Amniotic stem cell (primary cell): ENCODE results near the gene CD276.
"Not testable (repeated sequence)": the region's sequence is repeated elsewhere in the genome, so short reads cannot be mapped to it uniquely, and the experiment has no call there.

Source experiments
- DNase-seq: peaks from one replicate; lab custom pipeline; 2025; lab: John Stamatoyannopoulos, UW

Gene CD276

GRCh38 chr15:73683777-73684580, at the start of gene CD276:
CD276 (plus strand) TSS chr15:73684383; CDS start chr15:73699640, 15,257 bp downstream.
- peak; percentile 20 for DNase-seq

GRCh38 chr15:73637527-73637926, 46.7 kb upstream of the CD276 start:
- DNase-seq = no peak

GRCh38 chr15:73639464-73639863, 44.7 kb upstream of the CD276 start:
- DNase-seq = not testable (repeated sequence)

GRCh38 chr15:73647259-73648013, 36.7 kb upstream of the CD276 start:
- DNase-seq = no peak

- DNase-seq = no peak
Measured at GRCh38 chr15:73648014-73648295, 36.2 kb upstream of the CD276 start.

- peak; percentile 45 for DNase-seq
Measured at GRCh38 chr15:73650416-73651126, 33.6 kb upstream of the CD276 start.

GRCh38 chr15:73654659-73655058, 29.5 kb upstream of the CD276 start:
- DNase-seq = no peak

- DNase-seq = no peak
Measured at GRCh38 chr15:73655724-73656123, 28.5 kb upstream of the CD276 start.

GRCh38 chr15:73658645-73659044, 25.5 kb upstream of the CD276 start:
- no peak for DNase-seq

GRCh38 chr15:73660455-73660854, 23.7 kb upstream of the CD276 start:
- DNase-seq = no peak

- no peak for DNase-seq
Measured at GRCh38 chr15:73674587-73674986, 9.6 kb upstream of the CD276 start.

- DNase-seq = peak; percentile 15
Measured at GRCh38 chr15:73677146-73677607, 7.0 kb upstream of the CD276 start.

- DNase-seq = no peak
Measured at GRCh38 chr15:73677733-73678132, 6.5 kb upstream of the CD276 start.

GRCh38 chr15:73678498-73678897, 5.7 kb upstream of the CD276 start:
- no peak for DNase-seq

GRCh38 chr15:73679180-73679579, 5.0 kb upstream of the CD276 start:
- DNase-seq = no peak

- DNase-seq = no peak
Measured at GRCh38 chr15:73679964-73680363, 4.2 kb upstream of the CD276 start.

GRCh38 chr15:73680549-73680948, 3.6 kb upstream of the CD276 start:
- no peak for DNase-seq

GRCh38 chr15:73681063-73681462, 3.1 kb upstream of the CD276 start:
- no peak for DNase-seq

- DNase-seq = no peak
Measured at GRCh38 chr15:73681856-73682599, 2.2 kb upstream of the CD276 start.

- no peak for DNase-seq
Measured at GRCh38 chr15:73682600-73683090, 1.5 kb upstream of the CD276 start.

- no peak for DNase-seq
Measured at GRCh38 chr15:73683257-73683776, 866 bp upstream of the CD276 start.
